HG03103 (cell line): Measurements from ENCODE around the gene SSTR1.
"Not testable (repeated sequence)": the region's sequence is repeated elsewhere in the genome, so short reads cannot be mapped to it uniquely, and the experiment has no call there.

Experiments used
- ATAC-seq: cut with Tn5 transposase; IDR thresholded peaks from one replicate; pipeline ENCODE4 v1.9.1; 2021; ENCODE audit warnings: low read depth; ENCODE audit not compliant: unreplicated experiment

The SSTR1 gene, protein sequence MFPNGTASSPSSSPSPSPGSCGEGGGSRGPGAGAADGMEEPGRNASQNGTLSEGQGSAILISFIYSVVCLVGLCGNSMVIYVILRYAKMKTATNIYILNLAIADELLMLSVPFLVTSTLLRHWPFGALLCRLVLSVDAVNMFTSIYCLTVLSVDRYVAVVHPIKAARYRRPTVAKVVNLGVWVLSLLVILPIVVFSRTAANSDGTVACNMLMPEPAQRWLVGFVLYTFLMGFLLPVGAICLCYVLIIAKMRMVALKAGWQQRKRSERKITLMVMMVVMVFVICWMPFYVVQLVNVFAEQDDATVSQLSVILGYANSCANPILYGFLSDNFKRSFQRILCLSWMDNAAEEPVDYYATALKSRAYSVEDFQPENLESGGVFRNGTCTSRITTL

DNA sequence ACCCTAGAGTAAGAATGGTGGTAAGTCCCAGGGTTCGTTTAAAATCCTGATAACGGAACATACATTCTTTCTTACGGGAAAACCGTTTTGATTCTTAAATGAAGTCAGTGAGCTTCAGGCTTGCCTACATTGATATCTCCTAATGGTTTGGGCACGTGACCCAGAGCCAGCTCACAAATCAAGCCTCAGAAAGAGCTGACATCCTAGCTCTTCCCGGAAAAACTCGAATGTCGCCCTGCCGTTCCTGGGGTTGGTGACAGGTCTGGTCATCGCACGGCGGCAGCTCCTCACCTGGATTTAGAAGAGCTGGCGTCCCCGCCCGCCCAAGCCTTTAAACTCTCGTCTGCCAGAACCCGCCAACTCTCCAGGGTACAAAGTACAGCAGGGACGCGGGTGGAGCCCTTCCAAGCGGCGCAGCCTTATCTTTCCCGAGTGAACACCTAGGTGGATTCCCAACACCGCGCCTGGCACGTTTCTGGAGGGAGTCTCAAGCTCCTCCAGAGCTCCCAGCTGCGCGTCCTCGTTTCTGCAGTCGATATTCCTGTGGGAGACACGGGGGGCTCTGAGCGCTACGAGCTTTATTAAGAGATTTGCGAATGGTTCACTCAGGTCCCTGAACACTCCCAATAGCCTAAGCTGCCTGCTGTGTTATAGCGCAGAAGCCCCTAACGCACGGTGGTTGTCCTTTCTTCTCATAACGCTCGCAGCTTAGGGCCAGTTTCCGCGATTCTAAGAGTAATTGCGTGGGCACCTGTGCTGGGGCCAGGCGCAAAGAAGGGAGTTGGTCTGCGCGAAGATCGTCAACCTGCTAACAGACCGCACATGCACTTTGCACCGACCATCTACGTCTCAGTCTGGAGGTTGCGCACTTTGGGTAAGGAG, at the start of gene SSTR1:
Gene SSTR1 (plus strand): TSS at position 169 of the 882 bp plus-strand sequence. CDS start 1,486 bp downstream, outside the sequence.
- ATAC-seq, result no peak

DNA sequence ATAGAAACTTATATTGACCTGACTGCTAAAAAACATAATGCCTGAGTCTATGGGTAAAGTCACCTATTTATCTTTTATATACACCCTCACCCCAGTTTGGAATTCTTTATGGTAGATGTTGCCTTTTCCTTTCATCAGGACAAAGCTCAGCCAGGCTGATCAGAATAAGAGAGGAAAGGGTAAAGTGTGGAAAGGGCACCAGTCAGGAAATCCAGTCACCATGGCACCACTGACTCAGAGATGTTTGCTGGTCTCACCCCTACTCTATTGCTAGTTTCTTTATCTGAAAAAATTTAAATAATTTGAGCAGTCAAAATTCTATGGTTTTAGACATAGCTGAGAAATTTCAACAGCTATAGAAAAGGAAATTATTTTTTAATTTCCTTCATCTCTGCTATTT, 49.2 kb upstream of the SSTR1 start:
- ATAC-seq, result no peak

DNA sequence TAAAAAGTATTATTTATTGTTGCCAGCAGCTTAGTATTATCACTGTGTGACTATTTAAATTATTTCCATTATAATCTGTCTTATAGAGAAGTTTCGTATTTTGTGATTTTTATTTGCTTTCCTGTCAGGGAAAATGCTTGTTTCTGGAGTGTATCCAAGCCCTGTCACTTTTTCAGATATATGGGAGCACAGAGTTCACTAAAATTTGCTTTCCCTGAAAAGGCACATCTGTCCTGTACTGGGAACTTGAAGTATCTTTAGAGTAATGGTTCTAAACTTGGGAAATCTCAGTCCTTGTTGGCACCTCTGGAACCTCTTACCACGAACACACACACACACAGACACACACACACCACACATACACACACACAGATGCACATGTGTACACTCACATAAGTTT, 39.3 kb upstream of the SSTR1 start:
- no peak for ATAC-seq

DNA sequence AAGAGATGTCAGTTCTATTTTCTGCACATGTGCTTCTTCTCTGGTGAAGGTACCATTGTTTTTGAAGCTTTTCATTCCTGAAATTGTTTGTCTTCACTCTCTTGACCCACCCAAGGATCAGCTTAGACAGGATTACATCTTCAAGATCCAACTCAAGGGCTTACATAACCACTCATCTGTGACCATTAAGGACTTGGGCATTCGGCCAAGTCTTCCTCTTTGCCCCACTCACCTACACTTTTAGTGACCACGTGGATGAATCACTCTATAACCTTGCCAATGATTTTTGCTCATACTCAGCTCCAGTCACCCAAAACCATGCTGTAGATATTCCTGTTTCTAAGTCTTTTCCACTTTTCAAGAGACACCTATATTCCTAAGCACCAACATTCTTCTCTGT, 36.5 kb upstream of the SSTR1 start:
- ATAC-seq, result no peak

DNA sequence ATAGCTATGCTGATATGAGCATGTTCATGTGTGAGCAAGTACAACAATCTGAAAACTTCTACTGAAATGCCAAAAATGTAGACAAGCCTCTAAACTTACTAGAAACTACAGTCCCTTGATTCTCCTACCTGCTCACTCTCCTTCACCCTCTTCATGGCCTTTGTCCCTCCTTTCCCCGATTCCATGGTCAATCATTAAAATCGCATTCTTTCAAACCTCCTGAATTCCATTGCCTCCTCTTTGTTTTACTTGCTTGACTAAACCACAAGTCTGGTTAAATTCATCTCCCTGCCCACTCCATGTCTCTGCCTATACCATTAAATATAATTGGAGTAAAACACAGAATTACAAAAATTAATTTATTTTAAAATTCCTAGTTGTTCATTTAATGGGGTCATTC, 33.0 kb upstream of the SSTR1 start:
- no peak for ATAC-seq

DNA sequence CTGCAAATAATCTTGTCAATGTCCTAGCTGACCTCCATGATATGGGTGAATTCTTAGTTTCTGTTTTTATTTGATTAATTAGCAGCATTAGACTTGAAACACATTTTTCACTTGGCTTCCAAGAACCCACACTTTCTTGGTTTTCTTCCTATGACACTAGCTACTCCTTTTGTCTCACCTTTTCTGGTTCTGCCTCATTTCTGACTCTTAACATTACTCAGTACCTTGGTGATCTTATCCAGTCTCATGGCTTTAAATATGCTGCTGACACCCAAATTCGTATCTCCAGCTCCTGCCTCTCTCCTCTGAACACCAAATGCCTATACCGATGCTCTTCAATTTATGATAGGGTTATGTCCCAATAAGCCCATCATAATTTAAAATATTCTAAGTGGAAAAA, 32.0 kb upstream of the SSTR1 start:
- ATAC-seq, result no peak

DNA sequence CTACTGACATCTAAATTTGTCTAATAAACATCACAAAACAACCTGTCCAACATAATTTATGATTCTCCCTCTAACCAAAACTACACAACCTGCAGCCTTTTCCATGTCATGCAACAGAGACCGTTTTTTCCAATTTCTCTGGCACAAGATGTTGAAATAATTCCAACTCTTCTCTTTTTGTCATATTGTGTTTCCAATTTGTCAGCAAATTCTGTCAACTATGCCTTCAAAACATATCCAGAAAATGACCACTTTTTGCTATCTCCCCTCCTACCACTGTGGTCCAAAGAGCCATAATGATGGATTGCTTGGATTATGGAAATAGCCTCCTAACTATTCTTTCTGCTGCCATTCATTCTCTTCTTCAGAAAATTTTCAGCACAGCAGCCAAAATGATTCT, 31.3 kb upstream of the SSTR1 start:
- no peak for ATAC-seq

DNA sequence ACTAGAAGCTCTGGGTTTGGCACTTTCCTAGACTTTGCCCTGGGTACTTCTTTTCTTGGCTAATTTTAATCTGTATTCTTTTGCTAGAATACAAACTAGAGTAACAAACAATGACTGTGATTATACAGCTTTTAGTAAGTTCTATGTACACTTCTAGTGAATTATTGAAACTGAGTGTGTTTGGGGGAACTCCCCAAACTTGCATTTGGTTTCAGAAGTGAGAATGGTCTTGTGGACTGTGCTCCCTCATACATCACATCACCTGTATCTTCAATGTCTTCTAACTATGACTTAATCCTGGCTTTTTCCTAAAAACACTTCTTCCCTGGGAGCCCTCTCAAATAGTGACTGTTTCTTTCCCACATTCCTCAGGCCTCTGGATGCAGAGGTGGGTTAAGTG, 23.6 kb upstream of the SSTR1 start:
- no peak for ATAC-seq

DNA sequence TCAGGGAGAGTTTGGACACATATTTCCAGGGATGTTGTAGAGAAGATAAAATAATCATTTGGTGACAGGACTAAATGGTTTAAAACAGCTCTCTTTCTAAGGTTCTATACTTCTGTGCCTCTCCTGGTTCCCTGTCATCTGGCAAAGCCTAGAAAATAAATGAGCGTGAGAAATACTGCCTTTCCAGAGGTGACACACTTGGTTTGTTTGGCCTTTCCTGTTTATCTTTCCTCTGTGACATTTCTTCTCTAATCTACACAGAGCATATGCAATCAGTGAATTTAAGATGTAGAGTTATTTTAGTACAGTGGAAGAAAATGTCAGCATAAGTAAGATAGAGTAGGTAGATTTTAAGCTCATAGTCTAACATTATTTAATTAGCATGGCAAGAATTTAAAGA, 22.0 kb upstream of the SSTR1 start:
- no peak for ATAC-seq

DNA sequence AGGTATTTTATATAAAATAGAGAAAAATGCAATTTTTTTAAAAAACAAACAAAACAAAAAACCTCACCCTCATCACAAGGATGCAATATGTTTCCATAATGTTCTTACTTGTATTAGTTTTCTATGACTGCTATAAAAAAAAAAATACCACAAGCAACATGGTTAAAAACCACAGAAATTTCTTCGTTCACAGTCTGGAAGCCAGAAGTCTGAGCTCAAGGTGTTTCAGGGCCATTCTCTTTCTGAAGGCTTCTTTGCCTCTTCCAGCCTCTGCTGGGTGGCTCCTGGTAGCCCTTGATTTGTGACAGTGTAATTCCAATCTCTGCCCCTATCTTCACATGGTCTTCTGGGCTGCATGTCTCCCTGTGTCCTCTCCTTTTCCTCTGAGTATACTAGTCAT, 21.5 kb upstream of the SSTR1 start:
- ATAC-seq, result no peak

DNA sequence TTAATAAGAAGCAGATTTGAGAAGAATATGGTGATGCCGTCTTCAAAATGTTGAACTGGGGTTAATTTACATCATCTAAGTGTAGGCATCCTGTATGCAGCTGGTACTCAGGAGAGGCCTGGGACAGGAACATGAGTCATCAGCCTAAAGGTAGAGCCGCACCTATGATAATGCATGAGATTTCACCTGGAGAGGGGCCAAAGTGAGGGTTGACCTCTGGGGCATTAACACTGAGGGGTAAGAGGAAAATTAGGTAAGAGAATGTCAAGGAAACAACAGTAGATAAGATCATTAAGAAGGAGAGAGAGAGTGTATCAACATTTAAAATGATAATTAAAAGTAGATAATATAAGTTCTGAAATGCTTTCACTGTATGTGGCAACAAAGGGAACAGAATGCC, 20.2 kb upstream of the SSTR1 start:
- ATAC-seq, result no peak

DNA sequence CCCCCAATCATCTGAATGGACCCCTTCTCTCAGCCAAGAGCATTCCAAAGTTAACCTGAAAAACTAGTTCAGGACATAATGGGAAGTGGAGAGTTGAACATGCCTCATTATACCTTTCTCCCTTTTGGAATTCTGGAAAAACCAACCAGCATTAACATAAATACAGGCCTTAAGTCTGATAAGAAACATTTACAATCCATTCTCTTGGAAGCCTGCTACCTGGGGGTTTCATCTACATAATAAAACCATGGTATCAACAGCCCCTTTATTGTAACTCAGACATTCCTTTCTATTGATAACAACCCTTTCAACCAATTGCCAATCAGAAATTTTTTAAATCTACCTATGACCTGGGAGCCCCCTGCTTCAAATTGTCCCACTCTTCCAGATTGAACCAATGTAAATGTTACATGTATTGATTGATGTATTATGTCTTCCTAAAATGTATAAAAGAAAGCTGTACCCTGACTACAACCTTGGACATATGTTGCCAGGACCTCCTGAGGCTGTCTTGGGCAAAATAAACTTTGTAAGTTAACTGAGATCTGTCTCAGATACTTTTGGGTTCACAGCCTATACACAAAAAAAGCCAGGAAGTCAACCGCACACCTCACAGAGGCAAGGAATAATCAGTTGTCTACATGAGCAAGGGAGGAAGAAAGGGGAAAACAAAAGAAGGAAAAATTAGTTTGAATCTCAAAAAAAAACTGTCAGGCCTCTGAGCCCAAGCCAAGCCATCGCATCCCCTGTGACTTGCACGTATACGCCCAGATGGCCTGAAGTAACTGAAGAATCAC, 17.6 kb upstream of the SSTR1 start:
- no peak for ATAC-seq

DNA sequence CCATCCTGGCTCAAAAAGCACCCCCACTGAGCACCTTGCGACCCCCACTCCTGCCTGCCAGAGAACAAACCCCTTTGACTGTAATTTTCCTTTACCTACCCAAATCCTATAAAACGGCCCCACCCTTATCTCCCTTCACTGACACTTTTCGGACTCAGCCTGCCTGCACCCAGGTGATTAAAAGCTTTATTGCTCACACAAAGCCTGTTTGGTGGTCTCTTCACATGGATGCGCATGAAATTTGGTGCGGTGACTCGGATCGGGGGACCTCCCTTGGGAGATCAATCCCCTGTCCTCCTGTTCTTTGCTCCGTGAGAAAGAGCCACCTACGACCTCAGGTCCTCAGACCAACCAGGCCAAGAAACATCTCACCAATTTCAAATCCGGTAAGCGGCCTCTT, 16.9 kb upstream of the SSTR1 start:
- ATAC-seq, result not testable (repeated sequence)

DNA sequence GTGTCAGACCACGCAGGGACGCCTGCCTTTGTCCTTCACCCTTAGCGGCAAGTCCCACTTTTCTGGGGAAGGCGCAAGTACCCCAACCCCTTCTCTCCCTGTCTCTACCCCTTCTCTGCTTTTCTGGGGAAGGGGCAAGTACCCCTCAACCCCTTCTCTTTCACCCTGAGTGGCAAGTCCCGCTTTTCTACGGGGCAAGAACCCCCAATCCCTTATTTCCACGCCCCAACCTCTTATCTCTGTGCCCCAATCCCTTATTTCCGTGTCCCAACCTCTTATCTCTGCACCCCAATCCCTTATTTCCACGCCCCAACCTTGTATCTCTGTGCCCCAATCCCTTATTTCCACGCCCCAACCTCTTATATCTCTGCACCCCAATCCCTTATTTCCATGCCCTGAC, 16.2 kb upstream of the SSTR1 start:
- not testable (repeated sequence) for ATAC-seq

DNA sequence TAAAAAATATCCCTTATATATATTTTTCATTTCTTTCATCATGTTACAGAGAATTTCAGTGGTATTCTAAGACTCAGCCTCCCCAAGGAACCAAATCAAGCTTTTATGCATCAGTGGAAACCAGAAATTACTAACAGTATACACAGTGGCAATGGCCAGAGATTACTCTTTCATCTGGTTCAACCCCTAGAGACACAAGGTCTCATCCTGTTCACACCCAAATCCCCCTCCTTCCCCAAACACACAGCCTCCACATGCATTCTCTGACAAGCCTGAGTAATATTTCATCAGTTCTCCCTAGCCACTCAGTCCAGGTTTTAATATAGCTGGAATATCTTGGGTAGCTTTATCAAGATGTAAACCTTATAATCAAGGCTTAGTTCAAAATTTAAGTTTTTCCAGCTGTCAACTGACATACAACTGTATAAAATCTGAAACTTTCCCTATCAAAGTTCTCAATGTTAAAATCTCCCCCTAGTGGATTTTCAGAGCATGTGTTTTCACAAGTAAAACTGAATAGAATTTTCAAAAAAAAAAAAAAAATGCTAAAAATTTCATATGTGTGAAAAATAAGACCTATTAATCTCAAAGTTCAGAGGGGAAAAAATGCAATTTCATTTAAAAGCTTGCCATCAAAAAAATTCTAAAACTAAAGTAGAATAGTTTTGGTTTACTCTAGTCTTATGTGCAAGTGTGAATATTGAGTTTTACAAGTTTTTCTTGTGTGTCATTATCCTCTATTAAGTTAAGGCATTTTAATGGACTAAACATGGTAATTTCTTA, 10.5 kb upstream of the SSTR1 start:
- no peak for ATAC-seq

DNA sequence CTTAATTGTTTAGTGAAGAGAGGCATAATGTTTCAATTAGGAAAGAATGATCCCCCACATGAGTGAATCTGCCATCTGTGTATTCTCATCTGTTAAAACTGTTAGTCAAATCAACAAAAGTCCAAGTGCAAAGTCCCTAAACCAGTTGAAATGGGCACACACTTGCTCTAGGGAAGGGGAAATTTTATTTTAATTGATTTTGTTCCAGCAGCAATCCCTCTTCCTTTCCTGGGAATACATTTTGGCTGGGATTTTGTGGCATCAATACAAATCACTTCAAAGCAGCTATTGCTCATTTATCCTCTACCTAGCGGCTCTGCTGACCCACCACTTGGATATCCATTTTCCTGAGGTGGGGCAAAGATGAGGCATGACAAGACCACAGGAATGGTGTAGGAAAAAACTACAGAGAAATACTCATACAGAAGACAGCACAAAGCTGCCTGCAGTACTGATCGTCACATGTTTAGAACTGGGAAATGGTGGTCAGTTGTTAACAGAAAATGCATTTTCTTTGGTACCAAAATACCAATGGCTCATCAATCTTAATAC, 9.8 kb upstream of the SSTR1 start:
- no peak for ATAC-seq

DNA sequence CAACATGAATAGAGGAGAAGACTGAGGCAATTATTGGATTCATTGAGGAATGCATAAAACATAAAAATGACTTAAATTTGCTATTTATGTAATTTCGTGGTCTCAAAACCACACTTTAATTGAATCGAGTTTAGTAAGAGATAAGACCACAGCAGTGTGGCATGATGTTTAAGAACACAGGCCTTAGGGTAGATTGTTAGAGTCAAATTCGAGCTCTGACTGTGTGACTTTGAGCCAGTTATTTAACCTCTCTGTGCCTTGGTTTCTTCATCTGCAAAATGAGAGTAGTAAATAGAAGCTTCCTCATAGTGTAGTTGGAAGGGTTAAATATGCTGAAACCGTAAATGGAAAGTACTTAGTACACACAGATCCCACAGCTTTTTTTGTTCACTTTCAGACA, 9.3 kb upstream of the SSTR1 start:
- no peak for ATAC-seq

DNA sequence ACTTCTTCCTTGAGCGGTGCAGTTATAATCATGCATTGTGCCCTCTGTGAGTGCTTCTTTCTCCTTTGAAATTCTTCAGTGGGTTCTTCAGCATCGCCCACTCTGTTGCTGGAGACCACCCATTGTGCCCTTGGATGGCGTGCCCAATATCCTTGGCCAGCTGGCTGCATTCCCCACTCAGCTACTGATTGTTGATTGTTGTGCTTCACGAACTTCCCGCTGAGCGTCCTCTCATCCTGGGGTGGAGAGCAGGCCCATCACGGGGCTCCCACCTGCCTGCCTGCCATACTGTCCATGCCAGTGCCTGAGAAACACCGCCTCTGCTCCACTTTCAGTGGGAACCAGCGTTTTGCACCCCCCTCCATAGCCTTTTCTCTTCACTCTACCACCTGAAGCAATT, 8.6 kb upstream of the SSTR1 start:
- ATAC-seq, result no peak

DNA sequence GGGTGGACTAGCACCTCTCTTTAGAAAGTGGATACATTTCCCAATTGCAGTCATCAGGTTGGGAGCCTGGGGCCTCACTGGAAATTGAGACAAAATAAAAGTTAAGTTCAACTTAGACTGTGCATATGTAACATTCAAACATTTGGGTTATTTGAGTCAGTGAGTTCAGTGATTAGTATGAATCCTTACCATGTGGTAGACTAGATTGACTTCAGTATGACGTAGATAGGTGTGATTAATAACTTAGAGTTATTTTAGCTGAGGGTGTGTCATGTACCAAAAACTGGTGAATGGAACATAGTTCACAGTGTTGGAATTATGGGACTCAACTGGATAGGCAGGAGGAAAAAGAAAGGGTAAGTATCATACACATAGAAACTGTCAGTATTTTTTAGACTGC, 8.0 kb upstream of the SSTR1 start:
- no peak for ATAC-seq
